ENCODE measurements around the gene GJE1. TPM values are rescaled to one million over a fixed set of nuclear protein-coding genes. Genes with fewer than 3 reads are reported as not detected.
A peak's percentile ranks its signal among the peaks of the same experiment; 100 is the strongest.
"Not testable (repeated sequence)": the region's sequence is repeated elsewhere in the genome, so short reads cannot be mapped to it uniquely, and the experiment has no call there.

GJE1 gene
- total and polyA plus RNA-seq, 5 donors from 2014 or later, result not detected

GRCh38 chr6:142118328-142118727 lies 14.4 kb upstream of the GJE1 start:
- Mint-ChIP-seq H3K4me1 (no peaks in the 10 kb centered on the region), H3K36me3 (no peaks in the 10 kb centered on the region), H3K27ac (no peak overlapping the region), H3K4me3 (no peak overlapping the region), H3K9me3 (peaks cover 0 to 2% (median 0%) of the 10 kb centered on the region in 7 donors), H3K27me3 (peaks cover 8% of the 10 kb centered on the region)
- DNase-seq (no peak), ATAC-seq (ENCODE audit: low read depth in 2 of 2) (no peak)
- Histone ChIP-seq H3K4me1 (ENCODE audit: control insufficient read depth, insufficient read depth, low read length, poor library complexity, severe bottlenecking) (no peaks in the 10 kb centered on the region), H3K27me3 (ENCODE audit: control insufficient read depth, insufficient read depth, low read length) (peaks cover 9% of the 10 kb centered on the region), H3K36me3 (ENCODE audit: control insufficient read depth, insufficient read depth, low read length) (no peaks in the 10 kb centered on the region), H3K9me3 (ENCODE audit: control insufficient read depth in 2 of 2, low read length in 2 of 2) (no peaks in the 10 kb centered on the region), H3K27ac (ENCODE audit: insufficient read depth, low read length, poor library complexity, severe bottlenecking) (no peak overlapping the region), H3K4me3 (ENCODE audit: low read depth, low read length) (no peak overlapping the region)

- ATAC-seq (ENCODE audit: low read depth in 2 of 2) (no peak), DNase-seq (no peak)
- Histone ChIP-seq H3K4me3 (ENCODE audit: low read depth, low read length) (no peak overlapping the region), H3K27me3 (ENCODE audit: control insufficient read depth, insufficient read depth, low read length) (peaks cover 9% of the 10 kb centered on the region), H3K27ac (ENCODE audit: insufficient read depth, low read length, poor library complexity, severe bottlenecking) (no peak overlapping the region), H3K36me3 (ENCODE audit: control insufficient read depth, insufficient read depth, low read length) (no peaks in the 10 kb centered on the region), H3K4me1 (ENCODE audit: control insufficient read depth, insufficient read depth, low read length, poor library complexity, severe bottlenecking) (no peaks in the 10 kb centered on the region), H3K9me3 (ENCODE audit: control insufficient read depth in 2 of 2, low read length in 2 of 2) (no peaks in the 10 kb centered on the region)
- H3K36me3 Mint-ChIP-seq, result no peaks in the 10 kb centered on the region
- H3K27ac Mint-ChIP-seq, result no peak overlapping the region
- peaks cover 0 to 2% (median 0%) of the 10 kb centered on the region in 7 donors for H3K9me3 Mint-ChIP-seq
- peaks cover 8% of the 10 kb centered on the region for H3K27me3 Mint-ChIP-seq
- no peaks in the 10 kb centered on the region for H3K4me1 Mint-ChIP-seq
- no peak overlapping the region for H3K4me3 Mint-ChIP-seq
These were observed 13.8 kb upstream of the GJE1 start for GRCh38 chr6:142118925-142119324.

- H3K27ac ChIP-seq (ENCODE audit: insufficient read depth, low read length, poor library complexity, severe bottlenecking), result no peak overlapping the region
These were observed 11.4 kb upstream of the GJE1 start for GRCh38 chr6:142121342-142121741.

GRCh38 chr6:142130814-142131213 lies 1.9 kb upstream of the GJE1 start:
- Mint-ChIP-seq H3K9me3 (peaks cover 0 to 2% (median 0%) of the 10 kb centered on the region in 7 donors), H3K27ac (no peak overlapping the region), H3K4me1 (no peaks in the 10 kb centered on the region), H3K36me3 (no peaks in the 10 kb centered on the region), H3K4me3 (no peak overlapping the region), H3K27me3 (peaks cover 32% of the 10 kb centered on the region)
- no peak for ATAC-seq (ENCODE audit: low read depth in 2 of 2)
- DNase-seq, result no peak
- H3K4me1 ChIP-seq (ENCODE audit: control insufficient read depth, insufficient read depth, low read length, poor library complexity, severe bottlenecking), result no peaks in the 10 kb centered on the region
- H3K4me3 ChIP-seq (ENCODE audit: low read depth, low read length), result no peak overlapping the region
- no peak overlapping the region for H3K27ac ChIP-seq (ENCODE audit: insufficient read depth, low read length, poor library complexity, severe bottlenecking)
- H3K36me3 ChIP-seq (ENCODE audit: control insufficient read depth, insufficient read depth, low read length), result no peaks in the 10 kb centered on the region
- H3K27me3 ChIP-seq (ENCODE audit: control insufficient read depth, insufficient read depth, low read length), result peaks cover 22% of the 10 kb centered on the region
- H3K9me3 ChIP-seq (ENCODE audit: control insufficient read depth in 2 of 2, low read length in 2 of 2), result no peaks in the 10 kb centered on the region

More at GRCh38 chr6:142121342-142121741, 11.4 kb upstream of the GJE1 start:
- Histone ChIP-seq H3K4me1 (ENCODE audit: control insufficient read depth, insufficient read depth, low read length, poor library complexity, severe bottlenecking) (no peaks in the 10 kb centered on the region), H3K36me3 (ENCODE audit: control insufficient read depth, insufficient read depth, low read length) (no peaks in the 10 kb centered on the region), H3K27me3 (ENCODE audit: control insufficient read depth, insufficient read depth, low read length) (peaks cover 9% of the 10 kb centered on the region), H3K4me3 (ENCODE audit: low read depth, low read length) (no peak overlapping the region), H3K9me3 (ENCODE audit: control insufficient read depth in 2 of 2, low read length in 2 of 2) (no peaks in the 10 kb centered on the region)
- Mint-ChIP-seq H3K4me1 (no peaks in the 10 kb centered on the region), H3K9me3 (no peaks in the 10 kb centered on the region), H3K27ac (no peak overlapping the region), H3K4me3 (no peak overlapping the region), H3K27me3 (peaks cover 9% of the 10 kb centered on the region), H3K36me3 (no peaks in the 10 kb centered on the region)
- DNase-seq, result no peak
- no peak for ATAC-seq (ENCODE audit: low read depth in 2 of 2)

- H3K27ac Mint-ChIP-seq, result peak overlapping the region in 1 of 3 donors; percentile 53
- H3K27ac ChIP-seq (ENCODE audit: insufficient read depth, low read length, poor library complexity, severe bottlenecking), result no peak overlapping the region
- H3K9me3 ChIP-seq (ENCODE audit: control insufficient read depth in 2 of 2, low read length in 2 of 2), result no peaks in the 10 kb centered on the region
- no peaks in the 10 kb centered on the region for H3K4me1 ChIP-seq (ENCODE audit: control insufficient read depth, insufficient read depth, low read length, poor library complexity, severe bottlenecking)
- no peaks in the 10 kb centered on the region for H3K4me1 Mint-ChIP-seq
- no peak for ATAC-seq (ENCODE audit: low read depth in 2 of 2)
- peaks cover 17% of the 10 kb centered on the region for H3K27me3 Mint-ChIP-seq
- H3K36me3 ChIP-seq (ENCODE audit: control insufficient read depth, insufficient read depth, low read length), result no peaks in the 10 kb centered on the region
- no peak for DNase-seq
- H3K9me3 Mint-ChIP-seq, result peaks cover 0 to 2% (median 0%) of the 10 kb centered on the region in 7 donors
- no peaks in the 10 kb centered on the region for H3K36me3 Mint-ChIP-seq
- H3K27me3 ChIP-seq (ENCODE audit: control insufficient read depth, insufficient read depth, low read length), result peaks cover 3% of the 10 kb centered on the region
- H3K4me3 Mint-ChIP-seq, result no peak overlapping the region
- H3K4me3 ChIP-seq (ENCODE audit: low read depth, low read length), result no peak overlapping the region
These were observed 6.2 kb downstream of the GJE1 start for GRCh38 chr6:142138876-142139275.

- H3K4me1 ChIP-seq (ENCODE audit: control insufficient read depth, insufficient read depth, low read length, poor library complexity, severe bottlenecking); H3K27ac Mint-ChIP-seq; ATAC-seq (ENCODE audit: low read depth in 2 of 2); H3K36me3 Mint-ChIP-seq; H3K27me3 Mint-ChIP-seq; H3K4me3 Mint-ChIP-seq; DNase-seq; H3K9me3 ChIP-seq (ENCODE audit: control insufficient read depth in 2 of 2, low read length in 2 of 2); H3K36me3 ChIP-seq (ENCODE audit: control insufficient read depth, insufficient read depth, low read length); H3K9me3 Mint-ChIP-seq; H3K27ac ChIP-seq (ENCODE audit: insufficient read depth, low read length, poor library complexity, severe bottlenecking); H3K4me3 ChIP-seq (ENCODE audit: low read depth, low read length); H3K27me3 ChIP-seq (ENCODE audit: control insufficient read depth, insufficient read depth, low read length): not testable (repeated sequence)
- peaks cover 8 to 12% (median 8%) of the 10 kb centered on the region in 4 donors for H3K4me1 Mint-ChIP-seq
These were observed 8.8 kb downstream of the GJE1 start for GRCh38 chr6:142141531-142141930.

- Histone ChIP-seq H3K4me1 (ENCODE audit: control insufficient read depth, insufficient read depth, low read length, poor library complexity, severe bottlenecking) (peaks cover 26% of the 10 kb centered on the region), H3K36me3 (ENCODE audit: control insufficient read depth, insufficient read depth, low read length) (no peaks in the 10 kb centered on the region), H3K4me3 (ENCODE audit: low read depth, low read length) (peak within 1 kb of the TSS; percentile 96), H3K27me3 (ENCODE audit: control insufficient read depth, insufficient read depth, low read length) (no peaks in the 10 kb centered on the region), H3K9me3 (ENCODE audit: control insufficient read depth in 2 of 2, low read length in 2 of 2) (no peaks in the 10 kb centered on the region), H3K27ac (ENCODE audit: insufficient read depth, low read length, poor library complexity, severe bottlenecking) (peak within 1 kb of the TSS; percentile 72)
- peak; percentile 98 for ATAC-seq (ENCODE audit: low read depth in 2 of 2)
- peaks cover 6% of the 10 kb centered on the region for H3K27me3 Mint-ChIP-seq
- peak within 1 kb of the TSS; percentile 83 to 96 (median 95) for H3K27ac Mint-ChIP-seq
- DNase-seq, result peak; percentile 92 to 99 (median 97)
- peaks cover 42 to 67% (median 52%) of the 10 kb centered on the region in 4 donors for H3K4me1 Mint-ChIP-seq
- H3K36me3 Mint-ChIP-seq, result peaks cover 11% of the 10 kb centered on the region
- H3K9me3 Mint-ChIP-seq, result no peaks in the 10 kb centered on the region
- peak within 1 kb of the TSS; percentile 92 to 97 (median 96) for H3K4me3 Mint-ChIP-seq
These were observed 14.3 kb downstream of the GJE1 start, which contains the start of the genes NMBR and VTA1 for GRCh38 chr6:142146828-142147662. Gene NMBR, minus strand, starts transcription at chr6:142147122. Its CDS starts 58,464 bp downstream, at chr6:142088658. Gene VTA1, plus strand, starts transcription at chr6:142147263. Its CDS starts 25 bp downstream, at chr6:142147288.
